HL-60 (cell line): ENCODE measurements around the gene RILPL2.

Experiments
- DNase-seq, 2 experiments: peaks; one replicate each; pipeline ENCODE4 v3.0.0-alpha.2; 2010 to 2020; ENCODE audit warnings: low read depth in 1 of 2, low spot score in 1 of 2
- H3K27ac ChIP-seq: fragments of 250-450 bp; sonication (Bioruptor Pico); replicated peaks from 2 replicates; pipeline ENCODE4 v1.5.1; 2020; ENCODE audit warnings: mild to moderate bottlenecking, moderate library complexity
- H3K27me3 ChIP-seq: fragments of 250-450 bp; sonication (Bioruptor Pico); 2 replicates; pipeline ENCODE4 v1.5.1; 2021; ENCODE audit warnings: mild to moderate bottlenecking, moderate library complexity; ENCODE audit not compliant: insufficient read depth, poor library complexity, severe bottlenecking
- H3K4me3 ChIP-seq: replicated peaks from 2 replicates; pipeline ENCODE4 v1.5.1; 2011; ENCODE audit warnings: mild to moderate bottlenecking, control low read depth, low read length; ENCODE audit not compliant: insufficient read depth
- CTCF ChIP-seq: IDR thresholded peaks from one replicate; pipeline ENCODE4 v1.5.1; 2011; ENCODE audit warnings: low read length, control low read depth, inconsistent platforms; ENCODE audit not compliant: insufficient read depth
- GABPA ChIP-seq: IDR thresholded peaks from 2 replicates; pipeline ENCODE4 v1.6.1; 2012; ENCODE audit warnings: low read depth
- POLR2AphosphoS5 ChIP-seq: IDR thresholded peaks from 2 replicates; pipeline ENCODE4 v1.6.1; 2012; ENCODE audit warnings: low read depth
- REST ChIP-seq: IDR thresholded peaks from 2 replicates; pipeline ENCODE4 v1.6.1; 2012; ENCODE audit warnings: low read depth; ENCODE audit not compliant: insufficient replicate concordance
- SPI1 ChIP-seq: IDR thresholded peaks from 2 replicates; pipeline ENCODE4 v1.6.1; 2012; ENCODE audit warnings: low read depth, mild to moderate bottlenecking, borderline replicate concordance

The RILPL2 gene

GRCh38 chr12:123472438-123472849, 36.0 kb upstream of the RILPL2 start:
- no peak for TF ChIP-seq GABPA
- no peak for TF ChIP-seq SPI1
- no peak for TF ChIP-seq POLR2AphosphoS5
- no peak for TF ChIP-seq CTCF
- TF ChIP-seq REST = no peak
- no peaks in the 10 kb centered on the region for H3K27me3 ChIP-seq
- DNase-seq = no peak
- H3K27ac ChIP-seq = no peak overlapping the region
- H3K4me3 ChIP-seq = no peak overlapping the region

GRCh38 chr12:123471374-123472068, 35.0 kb upstream of the RILPL2 start:
- no peak overlapping the region for H3K27ac ChIP-seq
- TF ChIP-seq POLR2AphosphoS5 = no peak
- TF ChIP-seq SPI1 = no peak
- TF ChIP-seq GABPA = no peak
- TF ChIP-seq REST = no peak
- TF ChIP-seq CTCF = no peak
- H3K4me3 ChIP-seq = no peak overlapping the region
- DNase-seq = no peak
- H3K27me3 ChIP-seq = no peaks in the 10 kb centered on the region

- TF ChIP-seq POLR2AphosphoS5 = no peak
- TF ChIP-seq CTCF = no peak
- no peak for TF ChIP-seq SPI1
- no peak for TF ChIP-seq GABPA
- no peak for TF ChIP-seq REST
- Histone ChIP-seq H3K4me3 (no peak overlapping the region), H3K27me3 (no peaks in the 10 kb centered on the region), H3K27ac (no peak overlapping the region)
- DNase-seq = no peak
Measured at GRCh38 chr12:123469978-123470377, 33.5 kb upstream of the RILPL2 start.
